Aorta (tissue), 5 donors: ENCODE data around the gene C9orf40. TPM values are rescaled to one million over a fixed set of nuclear protein-coding genes. Genes with fewer than 3 reads are reported as not detected.

ENCODE experiments used
- ATAC-seq: fragments of 200-7000 bp; cut with Tn5 transposase; one replicate; pipeline ENCODE4 v1.9.1; 2022; ENCODE audit warnings: moderate library complexity; ENCODE audit not compliant: low FRiP score
- DNase-seq, 2 donors: peaks; one replicate each; pipeline ENCODE4 v3.0.0-alpha.2; 2020
- H3K27ac ChIP-seq, 2 donors: one replicate each; pipeline ENCODE4 v1.5.1; 2013; ENCODE audit warnings: low read length in 2 of 2, mild to moderate bottlenecking in 2 of 2, moderate library complexity in 2 of 2, control low read depth in 1 of 2, inconsistent platforms in 1 of 2, low read depth in 1 of 2
- H3K27me3 ChIP-seq, 2 donors: one replicate each; pipeline ENCODE4 v1.6.1; 2013; ENCODE audit warnings: control low read depth in 1 of 2, low read length in 1 of 2, mild to moderate bottlenecking in 1 of 2, moderate library complexity in 1 of 2; ENCODE audit not compliant: insufficient read depth in 2 of 2, control insufficient read depth in 1 of 2
- H3K36me3 ChIP-seq, 2 donors: one replicate each; pipeline ENCODE4 v1.6.1; 2013; ENCODE audit warnings: control low read depth in 1 of 2, low read length in 1 of 2, mild to moderate bottlenecking in 1 of 2; ENCODE audit not compliant: insufficient read depth in 2 of 2, control insufficient read depth in 1 of 2
- H3K4me1 ChIP-seq, 2 donors: one replicate each; pipeline ENCODE4 v1.6.1; 2013; ENCODE audit warnings: low read length in 2 of 2, control low read depth in 1 of 2, mild to moderate bottlenecking in 1 of 2, moderate library complexity in 1 of 2; ENCODE audit not compliant: insufficient read depth in 2 of 2, control insufficient read depth in 1 of 2
- H3K4me3 ChIP-seq, 2 donors: one replicate each; pipeline ENCODE4 v1.5.1; 2013; ENCODE audit warnings: low read length in 2 of 2, control low read depth in 1 of 2, mild to moderate bottlenecking in 1 of 2
- H3K9me3 ChIP-seq: one replicate; pipeline ENCODE4 v1.6.1; 2013; ENCODE audit warnings: mild to moderate bottlenecking, low read length; ENCODE audit not compliant: control insufficient read depth
- WGBS, 2 donors: extraction: QIAGEN DNeasy Blood & Tissue Kit; methylation state at CpG; one replicate each; pipeline ENCODE4 v1.1.7; 2013; 5-methylcytosine and 5-hydroxymethylcytosine counted together
- intact Hi-C, 2 donors: fragments of 100-400 bp; cut with DNase I; formaldehyde crosslinking; loops; one replicate each; pipeline versions ENCODE4 v1.14.2 to v1.15.0; 2022
- polyA plus RNA-seq, 2 donors: library from polyadenylated mRNA; stranded (reverse); fragments of 200-250 nt; gene quantifications; one replicate each; pipeline ENCODE4 v1.2.3, GENCODE V29; 2013
- total RNA-seq, 2 donors: library from RNA; stranded (reverse); fragmentation: NEBNext Ultra II Directional; extraction: Animal tissue kit (Norgen Biotek cat#: 25700); gene quantifications; one replicate each; pipeline ENCODE4 v1.2.1, GENCODE V29; 2021
- donor health status: healthy with polysubstance abuse.
- donor health status: Bipolar disorder and iron deficiency.
- donor health status: DM: no; HTN: no; CAD: no.
- donor health status: DM: no; HTN: no; CAD: no.
- donor health status: DM: yes; HTN: yes; CAD: no.

The C9orf40 gene
- total and polyA plus RNA-seq, 4 donors: 2.3 to 5.8 (median 3.9) TPM

DNA sequence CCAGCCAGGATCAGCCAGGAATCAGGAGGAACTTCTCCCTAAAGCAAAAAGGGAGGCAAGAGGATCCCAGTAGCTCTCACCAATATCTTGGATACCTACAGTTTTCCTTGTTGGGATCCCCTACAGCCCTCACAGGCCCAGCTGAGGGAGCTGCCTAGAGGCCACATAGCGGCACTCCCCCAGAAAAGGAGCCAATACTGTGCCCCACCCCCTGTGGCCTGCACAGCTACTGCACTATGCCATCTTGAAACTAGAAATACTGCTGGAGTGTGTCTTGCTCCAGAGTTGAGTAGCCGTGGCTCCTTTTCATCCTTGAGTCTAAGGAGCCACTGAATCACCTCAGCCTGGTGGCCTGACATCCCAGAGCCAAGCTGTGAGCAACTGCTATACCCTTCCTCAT lies 42.7 kb downstream of the C9orf40 start:
- no peaks in the 10 kb centered on the region for H3K36me3 ChIP-seq
- peaks cover 2% of the 10 kb centered on the region for H3K9me3 ChIP-seq
- ATAC-seq (no peak), DNase-seq (no peak)
- H3K27ac ChIP-seq: no peak overlapping the region
- H3K4me1 ChIP-seq: no peaks in the 10 kb centered on the region
- 81 to 86% methylated on average over 2 of the region's 2 CpGs for WGBS, 2 donors
- H3K27me3 ChIP-seq: no peaks in the 10 kb centered on the region
- intact Hi-C loops: no loop called here
- H3K4me3 ChIP-seq: no peak overlapping the region

DNA sequence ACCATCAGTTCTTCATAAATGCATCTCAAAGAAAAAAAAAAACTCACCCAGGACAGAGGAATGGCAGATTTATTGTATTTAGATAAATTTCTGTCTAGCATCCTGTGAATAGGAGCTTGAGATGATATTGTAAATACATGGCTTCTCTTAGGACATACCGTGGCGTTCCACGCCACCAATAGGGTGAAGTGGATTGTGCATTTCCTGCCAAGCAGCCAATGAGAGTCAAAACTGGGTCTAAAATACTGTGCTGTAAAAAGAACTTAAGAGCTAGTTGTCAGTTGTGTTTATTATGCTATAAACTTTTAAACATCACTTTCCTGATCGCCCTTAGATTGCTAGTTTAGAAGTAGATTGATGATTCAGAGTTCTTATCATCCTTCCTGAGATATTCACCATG lies 44.0 kb downstream of the C9orf40 start:
- Histone ChIP-seq H3K4me1 (no peaks in the 10 kb centered on the region), H3K36me3 (no peaks in the 10 kb centered on the region), H3K27me3 (no peaks in the 10 kb centered on the region), H3K27ac (no peak overlapping the region), H3K4me3 (no peak overlapping the region), H3K9me3 (peaks cover 2% of the 10 kb centered on the region)
- DNase-seq: no peak
- intact Hi-C loops: no loop called here
- no peak for ATAC-seq
- WGBS, 2 donors: 64 to 82% methylated on average over 4 of the region's 4 CpGs

- intact Hi-C loops: no loop called here
- H3K27me3 ChIP-seq: no peaks in the 10 kb centered on the region
- no peaks in the 10 kb centered on the region for H3K9me3 ChIP-seq
- no peak overlapping the region for H3K4me3 ChIP-seq
- no peaks in the 10 kb centered on the region for H3K4me1 ChIP-seq
- ATAC-seq: no peak
- no peak overlapping the region for H3K27ac ChIP-seq
- WGBS, 2 donors: 81 to 90% methylated on average over 3 of the region's 3 CpGs
- no peaks in the 10 kb centered on the region for H3K36me3 ChIP-seq
- DNase-seq: no peak
Observed at GRCh38 chr9:74907085-74907484, 45.6 kb downstream of the C9orf40 start.

- no peak overlapping the region for H3K27ac ChIP-seq
- H3K4me3 ChIP-seq: no peak overlapping the region
- intact Hi-C loops: no loop called here
- no peak for ATAC-seq
- H3K4me1 ChIP-seq: no peaks in the 10 kb centered on the region
- no peak for DNase-seq
- no peaks in the 10 kb centered on the region for H3K9me3 ChIP-seq
- H3K36me3 ChIP-seq: no peaks in the 10 kb centered on the region
- peaks cover 0 to 3% of the 10 kb centered on the region in 2 donors for H3K27me3 ChIP-seq
Observed at GRCh38 chr9:74901001-74901400, 51.7 kb downstream of the C9orf40 start.

Other genes starting within 250 kb of the C9orf40 start
- gene TRPM6, start 65.0 kb downstream of the C9orf40 start, total RNA-seq: 1 to 10 TPM; 1.0 to 3.6 TPM
- gene TRPM6, start 65.0 kb downstream of the C9orf40 start, polyA plus RNA-seq: 1 to 10 TPM in 1 of 2 donors, under 1 TPM in 1; 0.13 to 2.0 TPM
- gene CARNMT1, start 75.4 kb upstream of the C9orf40 start, total RNA-seq: 10 to 100 TPM; 10.1 to 15.1 TPM
- 1 to 10 TPM; 1.8 to 5.3 TPM for gene CARNMT1, start 75.4 kb upstream of the C9orf40 start, polyA plus RNA-seq
- gene NMRK1, start 135.2 kb upstream of the C9orf40 start, total RNA-seq: 10 to 100 TPM; 33.1 TPM
- gene NMRK1, start 135.2 kb upstream of the C9orf40 start, polyA plus RNA-seq: 10 to 100 TPM; 40.1 to 62.6 TPM
- 10 to 100 TPM; 34.6 to 47.7 TPM for gene OSTF1, start 135.6 kb upstream of the C9orf40 start, total RNA-seq
- 10 to 100 TPM; 24.8 to 49.3 TPM for gene OSTF1, start 135.6 kb upstream of the C9orf40 start, polyA plus RNA-seq